RWPE2 (cell line): Measurements from ENCODE around the gene RERE.
A peak's percentile ranks its signal among the peaks of the same experiment; 100 is the strongest.

Experiments used
- ATAC-seq: fragments of 200-7000 bp; cut with Tn5 transposase; 3 replicates; pipeline ENCODE4 v1.9.1; 2021; ENCODE audit warnings: low read depth
- DNase-seq: peaks from one replicate; pipeline ENCODE4 v3.0.0-alpha.2; 2020; ENCODE audit warnings: low spot score
- H3K27ac ChIP-seq: fragments of 450-650 bp; 2 replicates; pipeline ENCODE4 v1.5.1; 2017; ENCODE audit warnings: mild to moderate bottlenecking; ENCODE audit not compliant: poor library complexity, severe bottlenecking
- H3K27me3 ChIP-seq: fragments of 250-450 bp; sonication (Bioruptor Pico); 2 replicates; pipeline ENCODE4 v1.5.1; 2021; ENCODE audit warnings: mild to moderate bottlenecking, moderate library complexity; ENCODE audit not compliant: insufficient read depth, poor library complexity, severe bottlenecking
- H3K36me3 ChIP-seq: fragments of 250-450 bp; sonication (Bioruptor Pico); 2 replicates; pipeline ENCODE4 v1.5.1; 2020; ENCODE audit warnings: low read depth, mild to moderate bottlenecking, moderate library complexity
- H3K4me1 ChIP-seq: fragments of 250-450 bp; sonication (Bioruptor Pico); 2 replicates; pipeline ENCODE4 v1.5.1; 2021; ENCODE audit warnings: mild to moderate bottlenecking, moderate library complexity; ENCODE audit not compliant: insufficient read depth, poor library complexity, severe bottlenecking
- H3K4me3 ChIP-seq: fragments of 250-450 bp; sonication (Bioruptor Pico); 2 replicates; pipeline ENCODE4 v1.5.1; 2021; ENCODE audit warnings: mild to moderate bottlenecking, moderate library complexity; ENCODE audit not compliant: severe bottlenecking
- H3K9me3 ChIP-seq: fragments of 250-450 bp; sonication (Bioruptor Pico); 2 replicates; pipeline ENCODE4 v1.5.1; 2021; ENCODE audit warnings: mild to moderate bottlenecking, moderate library complexity; ENCODE audit not compliant: severe bottlenecking
- TF ChIP-seq, protein P1 (sequence below): fragments of 450-650 bp; IDR thresholded peaks from one replicate; pipeline ENCODE4 v1.5.1; 2017; ENCODE audit warnings: mild to moderate bottlenecking, moderate library complexity; ENCODE audit not compliant: poor library complexity, severe bottlenecking

Gene RERE

DNA sequence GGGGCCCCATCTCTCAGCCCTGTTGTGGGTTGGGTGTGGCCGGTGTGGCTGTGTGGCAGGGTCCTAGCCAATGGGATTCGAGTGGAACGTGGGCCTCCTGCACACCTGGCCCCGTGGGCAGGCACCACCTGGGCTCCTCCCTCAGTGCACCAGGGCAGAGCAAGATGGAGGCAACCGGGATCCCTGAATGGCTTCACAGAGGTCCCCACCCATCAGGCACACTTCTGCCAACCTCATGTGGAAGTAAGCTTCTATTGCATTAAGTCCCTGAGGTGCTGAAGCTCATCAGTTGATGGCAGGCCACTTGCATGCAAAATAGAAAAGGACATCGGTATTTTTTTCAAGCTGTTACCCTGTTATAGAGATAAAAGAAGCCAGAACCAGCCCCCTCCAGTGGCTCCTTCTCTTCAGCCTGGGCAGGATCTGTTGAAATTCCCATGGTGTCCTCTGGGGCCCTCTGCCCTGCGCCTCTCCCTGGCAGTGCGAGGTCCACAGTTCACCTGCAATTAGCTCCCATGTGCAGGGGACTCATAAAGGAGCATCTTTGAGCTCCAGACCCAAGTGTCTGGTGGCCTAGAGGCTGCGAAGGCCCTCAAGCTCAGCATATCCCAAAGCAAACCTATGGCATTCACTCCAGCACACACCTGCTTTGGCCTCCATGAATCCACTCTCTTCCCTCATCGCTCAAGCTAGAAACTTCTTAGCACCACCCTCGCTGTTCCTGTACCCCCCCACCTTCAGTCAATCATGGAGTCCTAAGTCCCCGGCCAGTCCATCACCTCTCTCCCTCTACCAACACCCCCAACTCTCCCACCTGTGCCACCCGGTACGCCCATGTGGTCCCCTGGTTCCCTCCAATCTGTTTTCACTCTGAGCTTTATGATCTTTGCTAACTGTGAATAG, 501.6 kb downstream of the RERE start:
- Histone ChIP-seq H3K9me3 (no peaks in the 10 kb centered on the region), H3K36me3 (no peaks in the 10 kb centered on the region), H3K4me1 (no peaks in the 10 kb centered on the region), H3K4me3 (no peak overlapping the region), H3K27me3 (no peaks in the 10 kb centered on the region), H3K27ac (no peak overlapping the region)
- peak; percentile 30; the same call in 1 of the 3 replicates for ATAC-seq
- TF ChIP-seq, protein P1, sequence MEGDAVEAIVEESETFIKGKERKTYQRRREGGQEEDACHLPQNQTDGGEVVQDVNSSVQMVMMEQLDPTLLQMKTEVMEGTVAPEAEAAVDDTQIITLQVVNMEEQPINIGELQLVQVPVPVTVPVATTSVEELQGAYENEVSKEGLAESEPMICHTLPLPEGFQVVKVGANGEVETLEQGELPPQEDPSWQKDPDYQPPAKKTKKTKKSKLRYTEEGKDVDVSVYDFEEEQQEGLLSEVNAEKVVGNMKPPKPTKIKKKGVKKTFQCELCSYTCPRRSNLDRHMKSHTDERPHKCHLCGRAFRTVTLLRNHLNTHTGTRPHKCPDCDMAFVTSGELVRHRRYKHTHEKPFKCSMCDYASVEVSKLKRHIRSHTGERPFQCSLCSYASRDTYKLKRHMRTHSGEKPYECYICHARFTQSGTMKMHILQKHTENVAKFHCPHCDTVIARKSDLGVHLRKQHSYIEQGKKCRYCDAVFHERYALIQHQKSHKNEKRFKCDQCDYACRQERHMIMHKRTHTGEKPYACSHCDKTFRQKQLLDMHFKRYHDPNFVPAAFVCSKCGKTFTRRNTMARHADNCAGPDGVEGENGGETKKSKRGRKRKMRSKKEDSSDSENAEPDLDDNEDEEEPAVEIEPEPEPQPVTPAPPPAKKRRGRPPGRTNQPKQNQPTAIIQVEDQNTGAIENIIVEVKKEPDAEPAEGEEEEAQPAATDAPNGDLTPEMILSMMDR: no peak
- DNase-seq: no peak

DNA sequence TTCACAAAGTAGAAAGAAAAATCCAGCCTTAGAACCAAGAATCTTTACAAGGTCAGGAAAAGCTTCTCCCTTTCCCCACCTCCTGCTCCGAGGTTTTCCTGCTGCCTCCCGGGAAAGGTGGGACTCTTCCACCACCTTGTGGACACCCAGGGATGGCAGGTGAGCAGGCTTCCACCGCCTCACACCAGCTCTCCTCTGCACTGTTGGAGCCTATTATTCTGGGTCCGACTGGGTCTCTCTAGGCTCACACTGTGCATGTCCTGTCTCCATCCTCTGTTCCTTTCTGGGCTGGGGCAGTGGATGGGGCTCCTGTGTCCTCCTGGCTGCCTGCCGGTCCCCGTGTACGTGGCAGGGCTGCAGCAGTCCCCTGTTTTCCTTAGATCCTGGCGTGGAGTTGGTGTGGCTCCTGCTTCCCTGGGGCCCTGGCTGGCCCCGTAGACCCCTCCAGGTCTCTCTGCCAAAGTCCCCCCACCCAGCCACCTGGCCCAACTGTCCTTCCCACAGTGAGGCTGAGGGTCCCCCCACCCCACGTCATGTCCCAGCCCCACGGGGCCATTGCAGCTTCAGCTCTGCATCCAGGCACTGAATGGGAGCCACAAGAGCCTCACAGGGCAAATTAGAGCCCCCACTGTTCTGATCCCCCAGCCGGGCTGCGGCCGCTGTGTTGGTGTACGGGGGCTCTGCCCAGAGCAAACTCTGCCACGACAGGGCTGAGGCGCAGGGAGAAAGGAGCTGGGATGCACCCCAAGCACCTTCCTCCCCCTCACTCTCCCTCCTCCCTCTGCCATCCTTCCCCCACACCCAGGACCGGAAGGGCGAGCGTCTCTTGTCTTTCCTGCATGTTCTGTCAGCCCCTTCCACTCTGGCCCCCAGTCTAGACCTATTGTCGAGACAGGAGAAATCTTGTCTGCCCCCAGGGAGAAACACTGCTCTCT, 502.8 kb downstream of the RERE start:
- H3K9me3 ChIP-seq: no peaks in the 10 kb centered on the region
- H3K36me3 ChIP-seq: no peaks in the 10 kb centered on the region
- ATAC-seq: peak; percentile 91
- no peak overlapping the region for H3K4me3 ChIP-seq
- peak; percentile 80 for DNase-seq
- no peaks in the 10 kb centered on the region for H3K27me3 ChIP-seq
- H3K4me1 ChIP-seq: no peaks in the 10 kb centered on the region
- H3K27ac ChIP-seq: no peak overlapping the region
- TF ChIP-seq, protein P1: peak; percentile 89

DNA sequence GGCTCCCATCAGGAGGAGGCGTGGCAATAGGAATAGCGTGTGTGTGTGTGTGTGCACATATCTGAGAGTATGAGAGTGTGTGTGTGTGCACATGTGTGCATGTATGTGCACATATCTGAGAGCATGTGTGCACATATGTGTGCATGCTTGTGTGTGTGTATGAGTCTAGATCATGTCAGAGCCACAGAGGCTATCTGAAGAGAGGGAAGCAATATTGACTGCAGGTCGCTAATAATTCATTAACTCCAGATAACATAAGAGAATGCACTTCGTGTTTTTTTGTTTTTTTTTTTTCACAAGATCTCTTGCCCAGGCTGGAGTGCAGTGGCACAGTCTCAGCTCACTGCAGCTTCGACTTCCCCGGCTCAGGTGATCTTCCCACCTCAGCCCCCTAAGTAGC, 504.2 kb downstream of the RERE start:
- Histone ChIP-seq H3K27ac (no peak overlapping the region), H3K4me1 (no peaks in the 10 kb centered on the region), H3K27me3 (no peaks in the 10 kb centered on the region), H3K36me3 (no peaks in the 10 kb centered on the region), H3K9me3 (no peaks in the 10 kb centered on the region), H3K4me3 (no peak overlapping the region)
- TF ChIP-seq, protein P1: no peak
- DNase-seq: no peak
- ATAC-seq: no peak

DNA sequence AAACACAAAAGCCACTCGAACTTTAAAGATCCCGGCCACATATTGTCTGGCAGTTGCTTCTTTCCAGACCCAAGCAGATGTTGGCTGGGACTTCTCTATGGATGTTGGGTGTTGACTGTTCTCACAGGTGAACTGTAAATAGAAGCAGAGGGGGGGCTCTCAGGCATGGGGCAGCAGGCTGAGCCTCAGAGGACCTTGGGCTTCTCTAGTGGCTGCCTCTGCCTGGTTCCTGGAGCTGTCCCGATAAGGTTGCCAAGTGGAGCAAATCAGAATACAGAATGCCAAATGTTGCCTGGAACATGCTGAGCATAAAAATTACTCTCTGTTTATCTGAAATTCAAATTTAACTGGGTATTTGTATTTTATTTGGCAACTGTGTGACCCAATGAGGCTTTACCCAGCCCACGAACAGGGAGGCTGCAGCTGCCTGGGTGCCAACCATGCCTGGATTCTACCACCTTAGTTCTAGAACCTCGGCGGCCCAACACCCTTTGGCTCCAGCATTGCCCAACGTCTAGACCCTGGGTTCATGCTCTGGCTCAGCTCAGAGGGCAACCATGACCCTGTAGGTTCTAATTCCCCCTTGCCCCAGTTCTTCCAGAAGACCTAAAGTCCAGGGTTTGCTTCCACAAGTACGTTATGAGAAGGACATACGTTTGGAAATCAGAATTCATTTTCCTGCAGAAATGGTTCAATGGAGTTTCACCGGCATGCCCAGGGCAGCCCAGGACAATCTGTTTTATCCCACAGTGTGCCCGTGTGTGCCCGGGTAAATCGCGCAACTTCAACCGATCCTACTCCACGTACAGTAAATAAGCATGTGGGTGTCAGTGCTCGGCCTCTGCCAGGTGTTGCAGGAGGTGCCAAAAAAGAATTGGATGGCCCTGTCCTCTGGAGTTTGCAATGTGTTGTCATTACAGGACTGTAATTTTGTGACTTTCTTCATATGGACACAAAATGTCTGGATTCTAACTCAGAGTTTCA, 504.9 kb downstream of the RERE start:
- ATAC-seq (no peak), DNase-seq (no peak)
- TF ChIP-seq, protein P1: no peak
- Histone ChIP-seq H3K36me3 (no peaks in the 10 kb centered on the region), H3K27me3 (no peaks in the 10 kb centered on the region), H3K27ac (no peak overlapping the region), H3K4me3 (no peak overlapping the region), H3K9me3 (no peaks in the 10 kb centered on the region), H3K4me1 (no peaks in the 10 kb centered on the region)
